ENCODE results near the gene ITGBL1.

GRCh38 chr13:101452519-101453485, at the start of gene ITGBL1:
- TF ChIP-seq POLR2A (IDR thresholded peaks at IDR 0.05) (no peak), CTCF (IDR thresholded peaks at IDR 0.05) (no peak)

All from testis (tissue), 2 donors.